GM18517 (cell line): ENCODE measurements around the gene HMGN1.
"Not testable (repeated sequence)": the region's sequence is repeated elsewhere in the genome, so short reads cannot be mapped to it uniquely, and the experiment has no call there.

Experiments used
- ATAC-seq: cut with Tn5 transposase; IDR thresholded peaks from one replicate; pipeline ENCODE4 v1.9.1; 2021; ENCODE audit warnings: mild to moderate bottlenecking, moderate library complexity; ENCODE audit not compliant: unreplicated experiment

The HMGN1 gene

DNA sequence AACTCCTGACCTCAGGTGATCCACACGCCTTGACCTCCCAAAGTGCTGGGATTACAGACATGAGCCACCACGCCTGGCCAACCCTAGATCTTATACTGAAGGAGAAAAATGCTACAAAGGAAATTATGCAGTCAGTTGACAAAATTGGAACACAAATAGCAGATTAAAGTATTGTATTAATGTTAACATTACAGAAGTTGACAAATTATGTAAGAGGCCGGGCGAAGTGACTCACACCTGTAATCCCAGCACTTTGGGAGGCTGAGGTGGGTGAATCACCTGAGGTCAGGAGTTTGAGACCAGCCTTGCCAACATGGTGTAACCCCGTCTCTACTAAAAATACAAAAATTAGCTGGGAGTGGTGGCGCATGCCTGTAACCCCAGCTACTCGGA, 21.0 kb upstream of the HMGN1 start:
- ATAC-seq: not testable (repeated sequence)

DNA sequence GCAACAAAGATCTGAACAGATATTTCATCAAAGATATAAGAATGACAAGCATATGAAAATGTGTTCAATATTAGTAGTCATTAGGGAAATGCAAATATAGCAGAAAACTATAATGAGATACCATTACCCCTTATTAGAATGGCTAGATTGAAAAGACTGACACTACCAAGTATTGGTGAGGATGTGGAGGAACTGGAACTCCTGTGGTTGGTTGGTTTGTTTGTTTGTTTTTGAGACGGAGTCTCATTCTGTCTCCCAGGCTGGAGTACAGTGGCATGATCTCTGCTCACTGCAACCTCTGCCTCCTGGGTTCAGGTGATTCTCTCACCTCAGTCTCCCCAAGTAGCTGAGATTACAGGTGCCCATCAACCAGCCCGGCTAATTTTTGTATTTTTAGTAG, 18.9 kb upstream of the HMGN1 start:
- ATAC-seq: no peak

DNA sequence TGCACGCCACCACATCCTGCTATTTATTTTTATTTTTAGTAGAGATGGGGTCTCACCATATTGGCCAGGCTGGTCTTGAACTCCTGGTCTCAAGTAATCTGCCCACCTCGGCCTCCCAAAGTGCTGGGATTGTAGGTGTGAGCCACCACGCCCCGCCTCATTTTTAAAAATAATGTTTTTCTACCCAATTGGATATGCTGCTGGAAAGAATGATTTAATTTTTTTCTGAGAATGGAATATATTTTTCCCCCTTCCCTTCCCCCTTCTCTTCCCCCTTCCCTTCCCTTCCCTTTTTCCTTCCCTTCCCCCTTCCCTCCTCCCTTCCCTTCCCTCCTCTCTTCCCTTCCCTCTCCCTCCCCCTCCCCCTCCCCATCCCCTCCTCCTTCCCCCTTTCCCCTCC, 17.7 kb upstream of the HMGN1 start:
- no peak for ATAC-seq

DNA sequence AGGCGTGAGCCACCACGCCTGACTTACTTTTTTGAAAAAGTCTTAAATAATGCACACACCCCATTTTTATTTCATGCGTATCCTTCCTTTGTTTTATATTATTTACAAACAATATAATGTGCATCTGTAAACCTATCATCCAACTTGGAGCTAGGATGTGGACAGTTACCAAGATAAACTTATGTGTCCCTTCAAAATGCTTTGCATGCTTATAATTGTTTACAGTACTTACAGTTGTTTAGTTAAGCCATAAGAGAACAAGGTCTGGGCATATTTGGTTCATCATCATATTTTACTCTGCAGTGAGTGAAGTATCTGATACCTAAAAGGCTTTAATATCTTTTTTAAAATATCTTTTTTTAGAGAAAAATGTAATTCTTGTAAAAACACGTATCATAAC, 16.1 kb upstream of the HMGN1 start:
- no peak for ATAC-seq

DNA sequence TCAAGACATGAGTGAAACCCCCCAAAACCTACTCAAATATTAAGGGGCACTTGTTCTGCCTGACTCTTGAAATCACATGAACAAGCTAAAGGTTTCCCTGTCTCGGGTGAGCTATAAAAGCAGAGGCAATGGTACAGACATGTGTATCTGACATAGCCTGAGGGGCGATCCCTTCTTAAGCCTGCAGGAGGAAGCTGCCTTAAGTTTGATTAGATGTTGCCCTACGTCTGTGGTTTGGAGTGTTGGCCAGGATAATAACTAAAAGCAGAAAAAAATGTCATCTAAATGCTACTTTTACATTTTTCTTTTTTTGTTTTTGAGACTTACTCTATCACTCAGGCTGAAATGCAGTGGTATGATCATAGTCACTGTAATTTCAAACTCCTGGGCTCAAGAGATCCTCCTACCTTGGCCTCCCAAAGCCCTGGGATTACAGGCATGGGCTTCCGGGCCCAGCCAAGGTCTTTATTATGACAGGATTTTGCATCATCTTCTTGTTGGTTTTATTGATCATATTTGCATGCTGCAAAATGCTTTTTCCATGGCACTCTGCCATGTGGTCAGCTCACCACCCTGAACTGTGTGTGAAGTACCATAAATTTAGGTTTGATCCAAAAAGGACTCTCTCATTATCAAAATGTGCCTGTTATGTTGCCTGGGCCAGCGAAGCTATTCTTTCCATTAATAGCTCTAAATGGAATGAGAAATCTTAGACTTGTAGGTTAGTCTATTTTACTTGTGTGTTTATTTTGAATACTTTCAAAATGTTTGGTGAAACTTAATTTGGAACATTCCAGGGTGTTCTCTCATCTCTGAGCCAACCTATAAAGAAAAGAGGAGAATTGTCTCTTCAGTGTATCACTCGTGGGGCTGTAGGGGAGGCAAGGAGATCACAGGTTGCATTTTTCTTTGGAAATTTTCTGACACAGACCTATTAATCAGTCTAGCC, 15.0 kb upstream of the HMGN1 start:
- no peak for ATAC-seq

DNA sequence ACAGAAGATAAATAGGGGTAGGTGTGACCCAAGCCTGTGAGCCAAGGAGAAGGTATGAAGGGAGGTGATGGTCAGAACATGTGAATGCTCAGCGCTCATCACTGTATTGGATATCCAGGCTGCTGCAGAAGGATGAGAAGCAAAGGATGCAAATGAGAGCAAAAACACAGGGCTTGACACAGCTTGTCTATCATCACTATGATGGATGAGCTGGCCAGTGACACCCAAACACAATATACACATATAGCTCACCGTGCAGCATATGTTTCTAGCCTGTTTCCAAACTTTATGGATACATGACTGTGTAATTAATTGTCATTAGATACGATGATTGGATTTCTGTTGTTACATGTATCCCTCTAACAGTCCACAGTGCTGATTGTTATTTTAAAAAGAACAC, 13.8 kb upstream of the HMGN1 start:
- ATAC-seq: no peak

DNA sequence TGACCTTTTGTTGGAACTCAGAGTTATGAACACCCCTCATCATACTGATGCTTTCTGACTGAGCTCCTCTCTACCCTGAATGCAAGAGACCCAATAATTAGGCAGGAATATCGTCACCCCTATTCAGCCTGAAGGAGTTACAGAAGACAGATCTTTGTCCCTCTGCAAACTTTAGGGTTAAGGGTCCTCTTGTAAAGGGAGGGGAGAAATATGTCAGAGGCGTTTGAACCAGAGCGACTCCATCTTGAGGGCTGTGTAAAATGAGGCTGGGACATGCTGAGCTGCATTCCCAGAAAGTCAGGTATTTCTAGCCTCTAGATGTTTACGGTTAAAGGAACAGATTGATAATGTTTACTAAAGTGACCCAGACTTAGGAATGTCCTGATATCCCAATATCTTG, 10.5 kb upstream of the HMGN1 start:
- ATAC-seq: no peak

DNA sequence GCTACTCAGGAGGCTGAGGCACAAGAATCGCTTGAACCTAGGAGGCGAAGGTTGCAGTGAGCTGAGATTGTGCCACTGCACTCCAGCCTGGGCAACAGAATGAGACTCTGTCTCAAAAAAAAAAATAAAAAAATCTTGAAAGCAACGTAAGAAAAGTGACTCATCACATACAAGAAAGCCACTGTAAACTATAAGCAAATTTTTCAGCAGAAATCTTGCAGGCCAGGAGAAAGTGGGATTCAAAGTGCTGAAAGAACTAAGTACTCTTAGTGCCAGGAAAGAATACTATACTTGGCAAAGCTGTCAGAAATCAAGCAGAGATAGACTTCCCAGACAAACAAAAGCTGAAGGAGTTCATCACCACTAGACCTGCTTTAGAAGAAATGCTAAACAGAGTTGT, 4.4 kb upstream of the HMGN1 start:
- ATAC-seq: no peak

DNA sequence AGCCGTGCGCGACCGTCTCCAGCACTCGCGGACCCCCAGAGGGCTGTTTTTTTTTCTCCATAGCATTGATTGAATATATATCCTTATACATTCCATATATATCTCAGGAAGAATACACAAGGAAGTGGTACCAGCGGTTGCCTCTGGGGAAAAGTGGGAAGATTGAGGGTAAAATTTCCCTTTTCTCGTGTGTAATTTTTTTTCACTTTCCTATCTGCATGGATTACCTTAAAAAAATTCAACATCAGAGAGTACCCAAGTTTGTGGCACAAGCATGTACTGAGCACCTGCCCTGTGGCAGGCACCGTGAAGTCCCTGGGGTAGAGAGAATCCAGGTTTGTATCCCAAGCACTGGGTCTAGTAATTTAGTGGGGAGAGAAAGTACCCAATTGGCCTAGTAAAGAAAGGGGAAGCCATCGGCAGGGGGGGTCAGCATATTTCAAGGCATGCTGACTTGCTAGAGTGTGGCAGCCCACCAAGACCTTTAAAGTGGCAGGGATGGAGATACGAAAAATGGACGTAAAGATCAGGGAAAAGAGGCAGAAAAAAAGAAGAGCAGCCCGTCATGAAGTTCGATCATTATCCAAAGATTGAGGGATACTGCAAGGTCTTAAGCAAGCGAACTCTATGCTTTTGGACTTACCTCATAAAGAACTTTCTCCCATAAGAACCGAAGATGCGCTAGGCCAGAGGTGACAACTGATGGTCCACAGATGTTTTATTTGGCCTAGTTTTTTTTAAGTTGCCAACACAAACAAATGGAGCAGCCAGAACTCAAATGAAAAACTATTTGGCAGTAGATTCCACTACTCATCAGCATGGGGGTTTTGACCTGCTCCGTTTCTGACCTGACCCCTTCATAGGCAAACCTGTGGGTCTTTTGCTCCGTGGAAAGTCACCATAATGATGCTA, 1.5 kb upstream of the HMGN1 start:
- no peak for ATAC-seq

DNA sequence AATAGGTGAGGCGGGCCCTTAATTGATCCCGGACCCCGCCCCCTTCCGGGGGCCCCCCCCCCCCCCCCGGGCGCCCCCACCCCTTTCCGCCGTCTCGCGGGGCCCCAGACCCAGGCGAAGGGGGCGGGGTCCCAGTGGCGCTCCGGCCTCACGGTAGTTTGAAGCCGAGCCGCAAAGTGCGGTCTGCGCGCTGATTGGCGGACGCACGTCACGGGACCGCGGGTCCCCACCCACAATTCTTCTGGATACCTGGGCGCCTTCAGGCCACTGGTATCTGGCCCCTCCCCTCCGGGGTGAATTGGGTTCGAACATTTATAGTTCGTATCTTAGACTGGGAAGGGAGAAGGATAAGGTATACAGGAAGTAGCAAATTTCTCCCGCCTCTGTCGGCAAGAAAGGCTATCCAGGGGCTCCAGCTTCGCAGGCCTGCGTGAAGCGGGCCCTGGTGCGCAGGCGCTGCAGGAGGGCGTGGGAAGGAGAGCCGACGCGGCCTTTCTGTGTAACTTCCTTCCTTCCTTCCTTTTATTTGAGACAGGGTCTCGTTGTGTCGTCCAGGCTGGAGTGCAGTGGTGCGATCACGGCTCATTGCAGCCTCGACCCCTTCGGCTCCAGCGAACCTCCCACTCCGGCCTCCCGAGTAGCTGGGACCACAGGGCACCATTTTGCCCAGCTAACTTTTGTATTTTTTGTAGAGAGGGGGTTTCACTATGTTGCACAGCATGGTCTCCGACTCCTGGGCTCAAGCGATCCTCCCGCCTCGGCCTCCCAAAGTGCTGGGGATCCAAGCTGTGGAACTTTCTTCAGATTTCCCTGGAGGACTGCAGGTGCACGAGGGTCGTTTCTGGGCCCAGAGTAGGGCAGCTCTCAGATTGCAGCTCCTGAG, 564 bp upstream of the HMGN1 start:
- peak; percentile 90 for ATAC-seq

DNA sequence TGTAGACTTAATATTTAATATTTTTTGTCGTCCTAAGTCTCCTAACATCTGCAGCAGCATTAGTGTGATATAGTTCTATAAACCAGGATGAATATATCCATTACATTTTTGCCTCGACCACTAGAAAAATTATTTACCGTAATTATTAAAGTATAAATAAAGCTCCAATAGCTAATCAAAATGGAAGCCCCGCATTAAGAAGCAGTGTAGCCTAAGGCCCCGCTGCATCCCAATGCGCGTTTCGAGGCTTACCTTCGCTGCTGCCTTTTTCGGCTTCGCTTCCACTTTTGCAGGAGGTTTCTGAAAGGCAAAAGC, 891 bp downstream of the HMGN1 start:
- ATAC-seq: no peak

DNA sequence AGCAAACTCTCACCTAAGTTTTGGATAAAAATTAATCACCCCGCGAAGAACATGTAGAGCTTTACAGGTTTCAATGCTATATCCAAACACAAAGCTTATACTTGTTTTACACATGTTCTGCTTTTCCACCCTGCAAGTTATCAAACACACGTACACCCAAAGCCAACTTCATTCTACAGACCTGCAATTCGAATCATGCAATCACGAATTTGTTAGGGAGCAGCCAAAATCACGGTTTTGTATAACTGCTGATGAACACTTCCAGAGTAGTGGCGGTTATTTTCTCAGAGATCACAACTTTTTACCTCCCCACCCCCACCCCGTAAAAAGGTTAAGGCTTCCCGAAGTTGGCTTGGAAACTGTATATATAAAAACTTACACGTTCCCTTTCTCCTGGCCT, 1.4 kb downstream of the HMGN1 start:
- no peak for ATAC-seq

DNA sequence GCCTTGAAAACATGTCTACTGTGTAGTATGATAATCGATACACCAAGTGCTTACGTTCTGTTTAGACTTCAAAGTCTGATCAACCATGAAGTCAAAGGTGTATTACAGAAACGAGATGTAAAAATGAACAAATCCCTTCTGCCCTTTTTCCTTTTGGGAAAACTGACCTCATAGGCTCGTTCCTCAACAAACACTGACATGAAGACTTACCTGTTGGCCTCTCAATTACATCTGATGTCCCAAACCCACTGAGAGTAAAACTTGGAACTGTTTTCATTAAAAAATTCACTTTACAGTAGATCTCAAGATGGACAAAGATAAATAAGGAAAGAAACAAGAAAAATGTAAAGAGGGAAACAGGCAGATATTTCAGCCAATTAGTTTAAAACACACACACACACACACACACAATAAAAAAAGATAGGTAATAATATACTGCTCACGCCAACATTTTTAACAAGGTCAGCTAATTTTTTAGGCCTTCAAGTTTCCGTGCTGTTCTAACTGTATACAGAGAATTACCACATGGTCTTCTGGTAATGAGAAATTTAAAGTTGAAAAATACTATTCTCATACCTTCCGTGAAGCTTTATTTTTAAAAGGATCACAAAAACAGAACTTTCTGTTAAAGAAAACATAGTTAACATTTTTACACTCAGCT, 2.1 kb downstream of the HMGN1 start:
- ATAC-seq: no peak

DNA sequence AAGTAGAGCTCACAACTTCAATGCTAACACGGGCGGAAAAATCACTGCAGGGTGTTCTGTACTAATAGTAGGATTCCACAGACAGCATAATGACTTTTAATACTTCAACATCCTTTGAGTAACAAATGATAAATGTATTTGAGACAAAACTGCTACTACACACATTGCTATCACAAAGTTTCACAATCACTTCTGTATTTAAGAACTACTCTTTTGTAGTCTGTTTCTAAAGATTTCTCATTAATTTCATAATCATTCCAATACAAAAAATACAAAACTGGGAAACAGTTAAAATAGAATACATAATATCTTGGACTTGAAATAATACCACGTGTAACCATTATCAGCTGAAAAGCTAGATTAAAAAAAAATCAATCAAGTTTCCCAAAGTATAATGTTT, 2.7 kb downstream of the HMGN1 start:
- no peak for ATAC-seq

DNA sequence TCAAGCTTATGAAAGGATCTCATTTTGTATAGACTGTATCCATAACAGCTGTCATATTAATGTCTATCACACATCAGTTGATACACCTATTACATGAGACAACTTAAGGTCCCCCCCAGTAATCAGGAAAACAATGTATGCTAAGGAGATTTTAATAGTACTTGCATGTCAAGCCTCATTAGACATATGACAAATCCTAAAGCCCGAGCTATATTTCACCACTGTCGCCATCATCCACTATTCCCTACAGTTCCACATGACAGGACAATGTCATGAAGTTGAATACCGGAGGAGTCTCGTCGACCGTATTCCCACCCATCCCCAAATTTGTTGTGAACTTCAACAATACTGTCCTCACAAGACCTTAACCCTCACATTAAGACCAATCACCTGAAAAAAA, 3.4 kb downstream of the HMGN1 start:
- no peak for ATAC-seq

DNA sequence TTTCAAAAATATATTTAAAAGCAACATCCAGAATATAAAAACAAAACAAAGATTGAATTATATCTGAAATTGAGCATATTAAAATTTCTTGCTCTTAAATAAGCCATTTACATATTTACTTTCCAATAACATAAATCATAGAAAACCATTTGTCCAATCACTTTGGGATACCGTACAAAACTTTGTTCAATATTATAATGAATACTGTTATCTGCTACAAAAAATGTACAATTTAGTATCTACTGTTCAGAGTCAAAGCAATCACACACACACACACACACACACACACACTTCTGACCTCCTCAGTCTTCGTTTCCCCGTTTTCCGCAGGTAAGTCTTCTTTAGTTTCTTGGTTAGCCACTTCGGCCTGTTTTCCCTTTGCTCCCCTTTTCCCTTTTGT, 4.0 kb downstream of the HMGN1 start:
- no peak for ATAC-seq

DNA sequence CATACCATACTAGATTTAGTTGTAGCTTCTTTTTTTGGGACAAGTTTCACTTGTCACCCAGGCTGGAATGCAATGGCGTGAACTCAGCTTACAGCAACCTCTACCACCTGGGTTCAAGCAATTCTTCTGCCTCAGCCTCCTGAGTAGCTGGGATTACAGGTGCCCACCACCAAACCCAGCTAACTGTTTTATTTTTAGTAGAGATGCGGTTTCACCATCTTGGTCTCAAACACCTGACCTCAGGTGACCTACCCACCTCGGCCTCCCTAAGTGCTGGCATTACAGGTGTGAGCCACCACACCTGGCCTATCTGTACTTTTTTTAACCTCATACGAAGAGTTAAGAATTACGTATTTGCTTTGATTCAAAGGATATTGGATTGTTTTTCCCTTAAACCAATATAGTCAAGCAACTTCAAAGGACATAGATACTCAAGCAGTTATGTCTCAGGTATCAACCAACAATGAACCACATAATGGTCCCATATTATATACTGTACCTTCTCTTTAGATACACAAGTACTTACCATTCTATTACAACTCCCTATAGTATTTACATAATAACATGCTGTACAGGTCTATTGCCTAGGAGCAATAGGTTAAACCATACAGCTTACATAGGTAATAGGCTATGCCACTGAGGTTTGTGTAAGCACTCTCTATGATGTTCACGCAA, 7.5 kb downstream of the HMGN1 start:
- ATAC-seq: no peak

DNA sequence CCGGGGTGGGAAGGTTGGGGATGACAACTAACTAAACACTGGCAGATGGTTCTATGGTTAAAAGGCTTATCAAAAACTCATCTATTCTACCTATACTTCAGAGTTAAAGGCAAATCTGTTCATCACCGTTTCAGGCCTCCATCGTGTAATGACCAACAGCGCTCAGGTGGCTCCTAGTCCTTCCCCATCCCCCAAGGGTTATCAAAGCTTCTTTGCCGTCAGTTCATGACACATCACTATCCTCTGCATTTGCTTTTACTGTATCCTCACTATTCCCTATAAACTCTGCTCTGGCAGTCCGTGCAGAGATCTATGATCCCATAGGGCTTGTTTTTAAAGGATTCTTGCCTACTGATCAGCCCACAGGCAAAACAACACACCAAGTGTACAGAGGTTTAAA, 8.2 kb downstream of the HMGN1 start:
- no peak for ATAC-seq

DNA sequence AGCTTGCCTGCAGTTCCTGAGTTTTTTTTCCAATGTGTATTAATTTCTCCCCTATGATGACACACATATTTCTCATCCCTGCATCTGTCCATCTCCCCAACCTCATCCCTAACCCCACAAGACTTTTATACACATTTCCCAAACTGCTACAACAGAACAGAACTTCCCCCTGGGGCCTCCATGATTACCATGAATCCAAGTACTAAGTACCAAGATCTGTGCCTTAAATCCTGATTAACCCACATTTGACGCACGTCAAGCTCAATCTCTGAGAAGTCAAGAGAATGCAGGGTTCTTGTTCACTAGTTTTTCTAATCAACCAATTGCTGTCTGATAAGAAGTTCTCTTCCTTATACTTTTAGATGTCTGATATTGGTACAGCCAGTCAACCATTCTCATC, 9.7 kb downstream of the HMGN1 start:
- no peak for ATAC-seq

DNA sequence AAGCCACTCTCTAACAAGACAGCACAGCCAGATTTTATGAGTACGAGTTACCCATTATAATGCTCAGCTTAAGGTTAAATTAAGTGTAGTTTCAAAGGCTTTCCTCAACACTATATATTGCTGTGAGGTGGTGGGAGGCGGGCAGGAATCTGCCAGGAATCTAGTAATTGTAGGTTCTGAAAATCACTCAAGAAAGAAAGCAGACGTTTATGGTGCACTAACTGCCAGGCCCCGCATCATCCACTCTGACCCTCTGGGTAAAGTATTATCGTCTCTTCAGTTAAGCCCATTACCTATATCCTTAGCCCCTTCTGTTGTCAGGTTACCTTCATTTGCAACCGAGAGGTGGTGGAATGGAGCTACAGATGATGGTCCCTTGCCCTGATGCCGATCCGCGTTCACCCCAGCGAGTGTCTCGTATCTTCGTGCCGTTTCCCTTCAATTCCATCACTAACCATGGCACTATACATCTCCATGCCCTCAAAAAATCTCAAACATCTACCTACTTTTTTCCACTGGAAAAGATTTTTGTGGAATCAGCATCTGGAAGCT, 12.4 kb downstream of the HMGN1 start:
- ATAC-seq: no peak
